HepG2 (cell line): ENCODE results near the gene FKBP5. TPM values are rescaled to one million over a fixed set of nuclear protein-coding genes. Genes with fewer than 3 reads are reported as not detected.
A peak's percentile ranks its signal among the peaks of the same experiment; 100 is the strongest.

Source experiments
- CAMTA2 ChIP-seq: sonication (generic); formaldehyde crosslinking; IDR thresholded peaks from 2 replicates; pipeline ENCODE4 v1.4.0; 2020; ENCODE audit warnings: mild to moderate bottlenecking, missing genetic modification reagents, borderline replicate concordance
- NR2F1 ChIP-seq, 2 experiments: fragments of 450-650 bp in 1 of 2; formaldehyde crosslinking in 1 of 2; IDR thresholded peaks; 2 replicates each; pipeline versions ENCODE4 v1.5.0 to v1.6.1; 2016 to 2020; ENCODE audit warnings: mild to moderate bottlenecking in 1 of 2, missing compliant biosample characterization in 1 of 2, missing genetic modification reagents in 1 of 2, moderate library complexity in 1 of 2
- PHF5A ChIP-seq: IDR thresholded peaks from one replicate; pipeline ENCODE4 v1.6.1; 2018; ENCODE audit warnings: low read depth, missing genetic modification reagents; ENCODE audit not compliant: unreplicated experiment
- PLSCR1 ChIP-seq: sonication (generic); formaldehyde crosslinking; IDR thresholded peaks from 2 replicates; pipeline ENCODE4 v1.5.0; 2020; ENCODE audit warnings: missing genetic modification reagents, mild to moderate bottlenecking, borderline replicate concordance
- RBAK ChIP-seq: sonication (generic); formaldehyde crosslinking; IDR thresholded peaks from 2 replicates; pipeline ENCODE4 v1.5.1; 2020; ENCODE audit warnings: mild to moderate bottlenecking, missing genetic modification reagents
- SMAD9 ChIP-seq: sonication (generic); formaldehyde crosslinking; IDR thresholded peaks from 2 replicates; pipeline ENCODE4 v1.5.1; 2020; ENCODE audit warnings: mild to moderate bottlenecking, missing genetic modification reagents
- SNAPC2 ChIP-seq: sonication (generic); formaldehyde crosslinking; IDR thresholded peaks from 2 replicates; pipeline ENCODE4 v1.8.1; 2022; ENCODE audit warnings: mild to moderate bottlenecking, missing genetic modification reagents
- ZFP37 ChIP-seq: sonication (generic); formaldehyde crosslinking; IDR thresholded peaks from 2 replicates; pipeline ENCODE4 v1.4.0; 2020; ENCODE audit warnings: missing genetic modification reagents, borderline replicate concordance
- ZIK1 ChIP-seq: sonication (generic); formaldehyde crosslinking; IDR thresholded peaks from 2 replicates; pipeline ENCODE4 v1.5.0; 2020; ENCODE audit warnings: mild to moderate bottlenecking, low read depth, missing genetic modification reagents, borderline replicate concordance
- ZNF432 ChIP-seq: sonication (generic); formaldehyde crosslinking; IDR thresholded peaks from 2 replicates; pipeline ENCODE4 v1.5.0; 2020; ENCODE audit warnings: missing genetic modification reagents, mild to moderate bottlenecking, borderline replicate concordance
- ZNF788 ChIP-seq: sonication (generic); formaldehyde crosslinking; IDR thresholded peaks from 2 replicates; pipeline ENCODE4 v1.5.0; 2020; ENCODE audit warnings: mild to moderate bottlenecking, missing genetic modification reagents, borderline replicate concordance
- polyA plus RNA-seq, 8 experiments: library from polyadenylated mRNA; depleted of rRNA in 3 of 8; stranded (reverse) in 7 of 8; unstranded in 1 of 8; fragments of >200 nt; fragmentation: Illumina TruSeq in 4 of 8; extraction: Trizol in 4 of 8; gene quantifications; 2 replicates each; pipeline versions ENCODE4 v1.2.1 to v1.2.3, GENCODE V29; 2011 to 2016; ENCODE audit warnings: low read depth in 4 of 8, missing spikeins in 1 of 8, mixed read lengths in 1 of 8; ENCODE audit not compliant: insufficient read depth in 1 of 8
- total RNA-seq, 5 experiments: library from RNA; depleted of rRNA; stranded (reverse); fragments of >200 nt; fragmentation: Illumina TruSeq; extraction: Trizol; gene quantifications; 2 replicates each; pipeline ENCODE4 v1.2.3, GENCODE V29; 2016; ENCODE audit warnings: low read depth in 1 of 5
- TF ChIP-seq, protein P1 (sequence below): sonication (generic); formaldehyde crosslinking; IDR thresholded peaks from one replicate; pipeline ENCODE4 v1.5.1; 2020; ENCODE audit warnings: mild to moderate bottlenecking, missing genetic modification reagents; ENCODE audit errors: not compliant biosample characterization
- TF ChIP-seq, protein P2 (sequence below): sonication (generic); formaldehyde crosslinking; conservative IDR thresholded peaks from 2 replicates; pipeline ENCODE4 v1.8.0; 2022; ENCODE audit warnings: missing genetic modification reagents
- TF ChIP-seq, protein P3 (sequence below): IDR thresholded peaks from 2 replicates; pipeline ENCODE4 v1.6.1; 2012; ENCODE audit warnings: low read length, improper control_type of control experiment

FKBP5 gene
- total and polyA plus RNA-seq, 2 of the 13 experiments (the other 11 are each of a cell fraction or from before 2014, with no cell fraction given): 8.0 to 17.4 TPM

GRCh38 chr6:35722121-35722761, 33.5 kb upstream of the FKBP5 start (continued):
- TF ChIP-seq, protein P1, sequence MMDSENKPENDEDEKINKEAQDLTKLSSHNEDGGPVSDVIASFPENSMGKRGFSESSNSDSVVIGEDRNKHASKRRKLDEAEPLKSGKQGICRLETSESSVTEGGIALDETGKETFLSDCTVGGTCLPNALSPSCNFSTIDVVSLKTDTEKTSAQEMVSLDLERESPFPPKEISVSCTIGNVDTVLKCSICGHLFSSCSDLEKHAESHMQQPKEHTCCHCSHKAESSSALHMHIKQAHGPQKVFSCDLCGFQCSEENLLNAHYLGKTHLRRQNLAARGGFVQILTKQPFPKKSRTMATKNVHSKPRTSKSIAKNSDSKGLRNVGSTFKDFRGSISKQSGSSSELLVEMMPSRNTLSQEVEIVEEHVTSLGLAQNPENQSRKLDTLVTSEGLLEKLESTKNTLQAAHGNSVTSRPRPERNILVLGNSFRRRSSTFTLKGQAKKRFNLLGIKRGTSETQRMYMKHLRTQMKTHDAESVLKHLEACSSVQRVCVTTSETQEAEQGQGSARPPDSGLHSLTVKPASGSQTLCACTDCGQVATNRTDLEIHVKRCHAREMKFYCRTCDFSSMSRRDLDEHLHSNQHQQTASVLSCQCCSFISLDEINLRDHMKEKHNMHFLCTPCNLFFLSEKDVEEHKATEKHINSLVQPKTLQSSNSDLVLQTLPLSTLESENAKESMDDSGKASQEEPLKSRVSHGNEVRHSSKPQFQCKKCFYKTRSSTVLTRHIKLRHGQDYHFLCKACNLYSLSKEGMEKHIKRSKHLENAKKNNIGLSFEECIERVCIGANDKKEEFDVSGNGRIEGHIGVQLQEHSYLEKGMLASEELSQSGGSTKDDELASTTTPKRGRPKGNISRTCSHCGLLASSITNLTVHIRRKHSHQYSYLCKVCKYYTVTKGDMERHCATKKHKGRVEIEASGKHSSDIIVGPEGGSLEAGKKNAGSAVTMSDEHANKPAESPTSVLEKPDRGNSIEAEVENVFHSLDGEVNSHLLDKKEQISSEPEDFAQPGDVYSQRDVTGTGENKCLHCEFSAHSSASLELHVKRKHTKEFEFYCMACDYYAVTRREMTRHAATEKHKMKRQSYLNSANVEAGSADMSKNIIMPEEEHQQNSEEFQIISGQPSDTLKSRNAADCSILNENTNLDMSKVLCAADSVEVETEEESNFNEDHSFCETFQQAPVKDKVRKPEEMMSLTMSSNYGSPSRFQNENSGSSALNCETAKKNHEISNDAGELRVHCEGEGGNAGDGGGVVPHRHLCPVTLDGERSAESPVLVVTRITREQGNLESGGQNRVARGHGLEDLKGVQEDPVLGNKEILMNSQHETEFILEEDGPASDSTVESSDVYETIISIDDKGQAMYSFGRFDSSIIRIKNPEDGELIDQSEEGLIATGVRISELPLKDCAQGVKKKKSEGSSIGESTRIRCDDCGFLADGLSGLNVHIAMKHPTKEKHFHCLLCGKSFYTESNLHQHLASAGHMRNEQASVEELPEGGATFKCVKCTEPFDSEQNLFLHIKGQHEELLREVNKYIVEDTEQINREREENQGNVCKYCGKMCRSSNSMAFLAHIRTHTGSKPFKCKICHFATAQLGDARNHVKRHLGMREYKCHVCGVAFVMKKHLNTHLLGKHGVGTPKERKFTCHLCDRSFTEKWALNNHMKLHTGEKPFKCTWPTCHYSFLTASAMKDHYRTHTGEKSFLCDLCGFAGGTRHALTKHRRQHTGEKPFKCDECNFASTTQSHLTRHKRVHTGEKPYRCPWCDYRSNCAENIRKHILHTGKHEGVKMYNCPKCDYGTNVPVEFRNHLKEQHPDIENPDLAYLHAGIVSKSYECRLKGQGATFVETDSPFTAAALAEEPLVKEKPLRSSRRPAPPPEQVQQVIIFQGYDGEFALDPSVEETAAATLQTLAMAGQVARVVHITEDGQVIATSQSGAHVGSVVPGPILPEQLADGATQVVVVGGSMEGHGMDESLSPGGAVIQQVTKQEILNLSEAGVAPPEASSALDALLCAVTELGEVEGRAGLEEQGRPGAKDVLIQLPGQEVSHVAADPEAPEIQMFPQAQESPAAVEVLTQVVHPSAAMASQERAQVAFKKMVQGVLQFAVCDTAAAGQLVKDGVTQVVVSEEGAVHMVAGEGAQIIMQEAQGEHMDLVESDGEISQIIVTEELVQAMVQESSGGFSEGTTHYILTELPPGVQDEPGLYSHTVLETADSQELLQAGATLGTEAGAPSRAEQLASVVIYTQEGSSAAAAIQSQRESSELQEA (CRISPR knock-in tag): no peak
- no peak for TF ChIP-seq CAMTA2 (CRISPR knock-in tag)
- no peak for TF ChIP-seq ZFP37 (CRISPR knock-in tag)
- no peak for TF ChIP-seq ZIK1
- TF ChIP-seq PHF5A: no peak
- TF ChIP-seq SMAD9: no peak
- no peak for TF ChIP-seq ZNF432 (CRISPR knock-in tag)
- TF ChIP-seq, protein P2, sequence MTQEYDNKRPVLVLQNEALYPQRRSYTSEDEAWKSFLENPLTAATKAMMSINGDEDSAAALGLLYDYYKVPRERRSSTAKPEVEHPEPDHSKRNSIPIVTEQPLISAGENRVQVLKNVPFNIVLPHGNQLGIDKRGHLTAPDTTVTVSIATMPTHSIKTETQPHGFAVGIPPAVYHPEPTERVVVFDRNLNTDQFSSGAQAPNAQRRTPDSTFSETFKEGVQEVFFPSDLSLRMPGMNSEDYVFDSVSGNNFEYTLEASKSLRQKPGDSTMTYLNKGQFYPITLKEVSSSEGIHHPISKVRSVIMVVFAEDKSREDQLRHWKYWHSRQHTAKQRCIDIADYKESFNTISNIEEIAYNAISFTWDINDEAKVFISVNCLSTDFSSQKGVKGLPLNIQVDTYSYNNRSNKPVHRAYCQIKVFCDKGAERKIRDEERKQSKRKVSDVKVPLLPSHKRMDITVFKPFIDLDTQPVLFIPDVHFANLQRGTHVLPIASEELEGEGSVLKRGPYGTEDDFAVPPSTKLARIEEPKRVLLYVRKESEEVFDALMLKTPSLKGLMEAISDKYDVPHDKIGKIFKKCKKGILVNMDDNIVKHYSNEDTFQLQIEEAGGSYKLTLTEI (CRISPR knock-in tag): no peak
- TF ChIP-seq PLSCR1: no peak
- TF ChIP-seq, protein P3, sequence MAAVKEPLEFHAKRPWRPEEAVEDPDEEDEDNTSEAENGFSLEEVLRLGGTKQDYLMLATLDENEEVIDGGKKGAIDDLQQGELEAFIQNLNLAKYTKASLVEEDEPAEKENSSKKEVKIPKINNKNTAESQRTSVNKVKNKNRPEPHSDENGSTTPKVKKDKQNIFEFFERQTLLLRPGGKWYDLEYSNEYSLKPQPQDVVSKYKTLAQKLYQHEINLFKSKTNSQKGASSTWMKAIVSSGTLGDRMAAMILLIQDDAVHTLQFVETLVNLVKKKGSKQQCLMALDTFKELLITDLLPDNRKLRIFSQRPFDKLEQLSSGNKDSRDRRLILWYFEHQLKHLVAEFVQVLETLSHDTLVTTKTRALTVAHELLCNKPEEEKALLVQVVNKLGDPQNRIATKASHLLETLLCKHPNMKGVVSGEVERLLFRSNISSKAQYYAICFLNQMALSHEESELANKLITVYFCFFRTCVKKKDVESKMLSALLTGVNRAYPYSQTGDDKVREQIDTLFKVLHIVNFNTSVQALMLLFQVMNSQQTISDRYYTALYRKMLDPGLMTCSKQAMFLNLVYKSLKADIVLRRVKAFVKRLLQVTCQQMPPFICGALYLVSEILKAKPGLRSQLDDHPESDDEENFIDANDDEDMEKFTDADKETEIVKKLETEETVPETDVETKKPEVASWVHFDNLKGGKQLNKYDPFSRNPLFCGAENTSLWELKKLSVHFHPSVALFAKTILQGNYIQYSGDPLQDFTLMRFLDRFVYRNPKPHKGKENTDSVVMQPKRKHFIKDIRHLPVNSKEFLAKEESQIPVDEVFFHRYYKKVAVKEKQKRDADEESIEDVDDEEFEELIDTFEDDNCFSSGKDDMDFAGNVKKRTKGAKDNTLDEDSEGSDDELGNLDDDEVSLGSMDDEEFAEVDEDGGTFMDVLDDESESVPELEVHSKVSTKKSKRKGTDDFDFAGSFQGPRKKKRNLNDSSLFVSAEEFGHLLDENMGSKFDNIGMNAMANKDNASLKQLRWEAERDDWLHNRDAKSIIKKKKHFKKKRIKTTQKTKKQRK: no peak
- TF ChIP-seq SNAPC2 (CRISPR knock-in tag): no peak
- TF ChIP-seq NR2F1 (CRISPR knock-in tag; IDR thresholded peaks at IDR 0.05): no peak
- no peak for TF ChIP-seq RBAK
- TF ChIP-seq ZNF788 (CRISPR knock-in tag): peak; percentile 26; the same call in 1 of the 2 replicates
